ENCODE results near the gene LCE1E.

The LCE1E gene, protein sequence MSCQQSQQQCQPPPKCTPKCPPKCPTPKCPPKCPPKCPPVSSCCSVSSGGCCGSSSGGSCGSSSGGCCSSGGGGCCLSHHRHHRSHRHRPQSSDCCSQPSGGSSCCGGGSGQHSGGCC

DNA sequence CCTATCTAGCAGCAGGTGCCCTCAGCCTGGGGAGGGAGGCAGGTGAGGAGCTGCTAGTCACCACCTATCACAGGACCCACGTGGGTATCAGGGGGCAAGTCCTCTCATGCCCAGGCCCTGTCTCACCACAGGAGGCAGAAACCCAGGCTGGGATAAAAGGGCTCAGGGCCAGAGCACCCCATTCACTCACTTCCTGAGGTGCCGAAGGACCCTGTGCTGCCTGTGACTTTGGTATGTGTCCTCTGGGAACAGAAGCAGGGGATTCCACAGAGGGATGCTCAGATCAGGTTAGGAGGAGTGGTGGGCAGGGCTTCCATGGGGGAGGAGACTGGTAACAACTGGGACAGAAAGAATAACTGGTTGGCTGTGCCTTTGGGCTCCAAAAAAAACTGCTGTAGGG lies at the start of gene LCE1E:
Gene LCE1E, plus strand, starts transcription at position 181 of the 400 bp plus-strand sequence. CDS start 1,043 bp downstream, outside the sequence.
- no peaks in the 10 kb centered on the region for H3K4me1 ChIP-seq (ENCODE audit: control insufficient read depth in 5 of 5, insufficient read depth in 5 of 5, low read length in 5 of 5)
- H3K9ac ChIP-seq (ENCODE audit: low read length in 5 of 5): no peak within 1 kb of the TSS
- H3K9me3 ChIP-seq (ENCODE audit: control insufficient read depth in 5 of 5, low read length in 5 of 5): no peaks in the 10 kb centered on the region
- no peak within 1 kb of the TSS for H3K27ac ChIP-seq (ENCODE audit: low read depth, low read length)
- H3K36me3 ChIP-seq (ENCODE audit: control insufficient read depth in 5 of 5, insufficient read depth in 5 of 5, low read length in 5 of 5): no peaks in the 10 kb centered on the region
- H3K27me3 ChIP-seq (ENCODE audit: control insufficient read depth in 5 of 5, insufficient read depth in 4 of 5, low read length in 5 of 5): peaks cover 0 to 12% (median 4%) of the 10 kb centered on the region in 5 donors
- no peak within 1 kb of the TSS for H3K4me3 ChIP-seq (ENCODE audit: low read depth in 1 of 5, low read length in 5 of 5)

DNA sequence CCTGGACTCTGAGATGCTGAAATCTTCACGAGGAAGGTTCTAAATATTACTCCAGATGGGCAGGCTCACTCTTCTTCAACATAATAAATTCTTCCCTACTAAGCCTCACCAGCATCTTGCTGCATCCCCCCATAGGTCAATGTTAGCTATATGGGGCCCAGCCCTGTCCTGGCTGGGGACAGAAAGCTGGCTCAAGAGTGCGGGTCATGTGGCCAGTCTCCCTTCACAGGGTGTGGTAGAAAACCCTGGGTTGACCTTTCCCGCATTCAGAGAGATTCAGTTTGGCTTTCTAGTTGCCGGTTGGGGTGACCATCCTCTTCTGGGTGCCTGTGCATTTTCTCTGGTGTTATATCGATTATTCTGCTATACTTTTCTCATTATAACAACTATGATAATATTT lies 48.1 kb upstream of the LCE1E start:
- Histone ChIP-seq H3K27me3 (ENCODE audit: control insufficient read depth in 5 of 5, insufficient read depth in 4 of 5, low read length in 5 of 5) (peaks cover 0 to 4% (median 0%) of the 10 kb centered on the region in 5 donors), H3K36me3 (ENCODE audit: control insufficient read depth in 5 of 5, insufficient read depth in 5 of 5, low read length in 5 of 5) (no peaks in the 10 kb centered on the region), H3K4me1 (ENCODE audit: control insufficient read depth in 5 of 5, insufficient read depth in 5 of 5, low read length in 5 of 5) (no peaks in the 10 kb centered on the region), H3K27ac (ENCODE audit: low read depth, low read length) (no peak overlapping the region), H3K4me3 (ENCODE audit: low read depth in 1 of 5, low read length in 5 of 5) (no peak overlapping the region), H3K9me3 (ENCODE audit: control insufficient read depth in 5 of 5, low read length in 5 of 5) (no peaks in the 10 kb centered on the region), H3K9ac (ENCODE audit: low read length in 5 of 5) (no peak overlapping the region)

DNA sequence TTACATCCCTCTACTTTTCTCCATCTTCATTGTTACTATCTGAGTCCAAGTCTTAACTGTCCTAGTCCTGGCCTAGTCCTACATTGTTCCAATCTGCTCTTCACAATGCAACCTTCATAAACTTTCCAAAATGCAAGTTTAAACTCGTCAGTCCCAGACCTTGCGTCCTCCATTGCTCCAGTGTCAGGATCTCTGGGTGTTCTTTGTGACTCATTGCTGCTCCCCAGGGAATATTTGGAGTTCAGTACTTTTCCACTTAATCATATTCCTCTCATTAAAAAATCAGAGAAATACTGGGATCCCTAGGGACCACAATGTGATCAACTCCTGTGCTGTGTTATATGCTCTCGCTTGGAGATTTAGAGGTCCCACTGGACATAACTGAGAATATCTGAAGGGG lies 46.2 kb upstream of the LCE1E start:
- no peaks in the 10 kb centered on the region for H3K4me1 ChIP-seq (ENCODE audit: control insufficient read depth in 5 of 5, insufficient read depth in 5 of 5, low read length in 5 of 5)
- H3K4me3 ChIP-seq (ENCODE audit: low read depth in 1 of 5, low read length in 5 of 5): no peak overlapping the region
- no peak overlapping the region for H3K27ac ChIP-seq (ENCODE audit: low read depth, low read length)
- H3K9me3 ChIP-seq (ENCODE audit: control insufficient read depth in 5 of 5, low read length in 5 of 5): no peaks in the 10 kb centered on the region
- no peaks in the 10 kb centered on the region for H3K36me3 ChIP-seq (ENCODE audit: control insufficient read depth in 5 of 5, insufficient read depth in 5 of 5, low read length in 5 of 5)
- H3K27me3 ChIP-seq (ENCODE audit: control insufficient read depth in 5 of 5, insufficient read depth in 4 of 5, low read length in 5 of 5): peaks cover 0 to 4% (median 0%) of the 10 kb centered on the region in 5 donors
- no peak overlapping the region for H3K9ac ChIP-seq (ENCODE audit: low read length in 5 of 5)

DNA sequence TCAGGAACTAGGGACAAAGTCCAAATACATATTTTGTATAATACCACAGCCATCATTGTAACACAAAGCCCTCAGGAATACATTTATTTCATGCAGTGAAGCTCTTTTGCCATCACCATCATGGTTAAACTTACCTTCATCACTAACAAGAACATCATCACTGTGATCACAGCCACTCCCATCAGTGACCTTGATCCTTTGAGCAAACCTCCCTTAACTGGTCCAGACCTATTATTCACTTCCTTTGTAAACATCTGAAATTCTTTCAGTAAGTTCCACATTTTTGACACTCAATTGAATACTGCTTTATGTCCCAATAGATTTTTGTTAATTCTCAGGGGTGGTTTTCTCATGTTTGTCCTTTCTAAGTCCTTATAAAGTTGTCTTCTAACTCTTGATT lies 44.4 kb upstream of the LCE1E start:
- Histone ChIP-seq H3K9me3 (ENCODE audit: control insufficient read depth in 5 of 5, low read length in 5 of 5) (no peaks in the 10 kb centered on the region), H3K4me1 (ENCODE audit: control insufficient read depth in 5 of 5, insufficient read depth in 5 of 5, low read length in 5 of 5) (no peaks in the 10 kb centered on the region), H3K9ac (ENCODE audit: low read length in 5 of 5) (no peak overlapping the region), H3K27me3 (ENCODE audit: control insufficient read depth in 5 of 5, insufficient read depth in 4 of 5, low read length in 5 of 5) (peaks cover 0 to 4% (median 0%) of the 10 kb centered on the region in 5 donors), H3K36me3 (ENCODE audit: control insufficient read depth in 5 of 5, insufficient read depth in 5 of 5, low read length in 5 of 5) (no peaks in the 10 kb centered on the region), H3K4me3 (ENCODE audit: low read depth in 1 of 5, low read length in 5 of 5) (no peak overlapping the region), H3K27ac (ENCODE audit: low read depth, low read length) (no peak overlapping the region)

DNA sequence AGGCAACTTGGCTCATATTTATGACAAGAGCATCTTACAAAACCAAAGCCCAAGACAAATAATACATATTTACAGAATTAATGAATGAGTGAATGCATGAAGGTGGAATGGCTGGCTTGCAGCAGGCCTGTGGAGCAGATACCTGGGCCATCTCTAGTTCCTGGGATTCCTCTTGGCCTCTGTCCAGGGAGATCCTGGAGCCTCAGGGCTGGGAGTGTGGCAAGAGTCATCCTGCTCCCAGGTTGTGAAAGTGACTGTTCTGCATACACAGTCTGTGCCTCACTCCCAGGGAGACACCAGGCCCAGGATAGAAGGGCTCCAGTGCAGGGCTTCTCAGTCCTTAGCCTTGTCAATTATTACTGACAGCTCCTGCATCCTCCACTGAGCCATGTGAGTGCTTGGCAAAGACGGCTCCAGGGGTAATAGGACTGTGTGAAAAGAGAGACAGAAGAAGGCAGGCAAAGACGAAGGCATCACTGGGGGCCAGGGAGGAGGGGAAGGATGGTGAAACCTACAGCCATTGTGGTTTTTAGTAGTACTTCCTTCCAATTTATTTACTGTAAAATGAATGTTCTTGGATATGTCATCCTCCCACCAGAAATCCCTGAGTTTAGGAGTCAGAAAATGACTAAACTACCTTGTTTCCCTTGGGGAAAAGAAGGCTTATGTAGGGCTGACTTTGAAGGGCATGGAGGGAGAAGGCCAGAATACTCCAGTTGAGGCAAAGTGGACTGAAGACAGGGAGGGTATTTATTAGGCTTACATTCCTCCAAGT lies 42.5 kb upstream of the LCE1E start:
- no peaks in the 10 kb centered on the region for H3K36me3 ChIP-seq (ENCODE audit: control insufficient read depth in 5 of 5, insufficient read depth in 5 of 5, low read length in 5 of 5)
- H3K9ac ChIP-seq (ENCODE audit: low read length in 5 of 5): no peak overlapping the region
- H3K4me3 ChIP-seq (ENCODE audit: low read depth in 1 of 5, low read length in 5 of 5): no peak overlapping the region
- H3K27me3 ChIP-seq (ENCODE audit: control insufficient read depth in 5 of 5, insufficient read depth in 4 of 5, low read length in 5 of 5): peaks cover 0 to 4% (median 0%) of the 10 kb centered on the region in 5 donors
- no peak overlapping the region for H3K27ac ChIP-seq (ENCODE audit: low read depth, low read length)
- H3K4me1 ChIP-seq (ENCODE audit: control insufficient read depth in 5 of 5, insufficient read depth in 5 of 5, low read length in 5 of 5): no peaks in the 10 kb centered on the region
- H3K9me3 ChIP-seq (ENCODE audit: control insufficient read depth in 5 of 5, low read length in 5 of 5): no peaks in the 10 kb centered on the region

DNA sequence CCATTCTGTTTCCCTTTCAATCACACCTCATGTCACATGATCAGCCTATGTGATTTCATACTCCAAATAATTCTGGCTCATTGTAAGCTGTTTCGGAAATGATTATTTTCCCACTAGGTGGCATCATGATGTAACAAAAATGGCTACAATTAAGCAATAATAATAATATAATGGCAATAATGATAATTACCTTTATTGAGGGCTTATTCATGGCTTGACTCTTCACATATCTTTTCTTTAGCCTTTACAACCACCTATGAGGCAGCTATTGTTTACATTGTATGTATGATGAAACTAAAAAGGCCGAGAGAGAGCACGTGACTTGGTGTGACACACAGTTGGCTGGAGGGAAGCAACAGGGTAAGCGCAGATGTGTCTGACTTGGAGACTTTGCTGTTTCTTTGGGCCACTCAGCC lies 40.8 kb upstream of the LCE1E start:
- H3K4me3 ChIP-seq (ENCODE audit: low read depth in 1 of 5, low read length in 5 of 5): no peak overlapping the region
- H3K9ac ChIP-seq (ENCODE audit: low read length in 5 of 5): no peak overlapping the region
- H3K27me3 ChIP-seq (ENCODE audit: control insufficient read depth in 5 of 5, insufficient read depth in 4 of 5, low read length in 5 of 5): peaks cover 0 to 4% (median 0%) of the 10 kb centered on the region in 5 donors
- no peak overlapping the region for H3K27ac ChIP-seq (ENCODE audit: low read depth, low read length)
- no peaks in the 10 kb centered on the region for H3K4me1 ChIP-seq (ENCODE audit: control insufficient read depth in 5 of 5, insufficient read depth in 5 of 5, low read length in 5 of 5)
- H3K36me3 ChIP-seq (ENCODE audit: control insufficient read depth in 5 of 5, insufficient read depth in 5 of 5, low read length in 5 of 5): no peaks in the 10 kb centered on the region
- H3K9me3 ChIP-seq (ENCODE audit: control insufficient read depth in 5 of 5, low read length in 5 of 5): no peaks in the 10 kb centered on the region

DNA sequence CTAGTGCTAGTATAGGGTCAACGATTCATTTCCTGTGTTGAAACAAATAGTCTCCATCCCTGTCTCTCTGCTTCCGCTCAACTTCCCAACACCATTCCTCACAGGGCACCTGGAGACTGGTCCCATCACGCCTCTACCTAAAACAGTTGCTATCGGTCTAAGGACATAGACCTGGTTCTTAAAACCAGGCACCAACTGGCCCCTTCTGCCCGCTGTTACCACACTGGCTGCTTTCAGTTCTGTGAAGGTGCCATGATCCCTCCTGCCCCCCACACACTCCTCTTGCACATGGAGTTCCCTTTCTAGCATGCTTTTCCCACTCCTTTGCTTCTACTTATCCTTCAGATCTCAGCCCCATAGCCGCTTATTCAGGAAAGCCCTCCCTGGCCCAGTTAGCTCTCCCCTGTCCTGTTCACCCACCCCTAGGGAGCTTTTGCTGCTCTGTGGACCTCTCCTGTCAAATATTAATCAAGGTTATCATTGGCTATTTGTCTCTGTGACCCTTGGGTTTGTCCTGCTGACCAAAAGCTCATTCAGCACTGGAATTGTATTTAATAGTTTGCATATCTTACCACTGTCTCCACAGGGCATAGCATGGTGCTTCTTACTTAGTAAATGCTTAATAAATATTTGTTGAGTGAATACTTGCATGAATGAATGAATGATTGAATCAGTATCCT lies 40.2 kb upstream of the LCE1E start:
- no peaks in the 10 kb centered on the region for H3K9me3 ChIP-seq (ENCODE audit: control insufficient read depth in 5 of 5, low read length in 5 of 5)
- H3K27ac ChIP-seq (ENCODE audit: low read depth, low read length): no peak overlapping the region
- H3K27me3 ChIP-seq (ENCODE audit: control insufficient read depth in 5 of 5, insufficient read depth in 4 of 5, low read length in 5 of 5): peaks cover 0 to 4% (median 0%) of the 10 kb centered on the region in 5 donors
- H3K4me1 ChIP-seq (ENCODE audit: control insufficient read depth in 5 of 5, insufficient read depth in 5 of 5, low read length in 5 of 5): no peaks in the 10 kb centered on the region
- no peaks in the 10 kb centered on the region for H3K36me3 ChIP-seq (ENCODE audit: control insufficient read depth in 5 of 5, insufficient read depth in 5 of 5, low read length in 5 of 5)
- H3K4me3 ChIP-seq (ENCODE audit: low read depth in 1 of 5, low read length in 5 of 5): no peak overlapping the region
- H3K9ac ChIP-seq (ENCODE audit: low read length in 5 of 5): no peak overlapping the region

GRCh38 chr1:152747831-152748230 lies 38.2 kb upstream of the LCE1E start:
- no peaks in the 10 kb centered on the region for H3K9me3 ChIP-seq (ENCODE audit: control insufficient read depth in 5 of 5, low read length in 5 of 5)
- no peaks in the 10 kb centered on the region for H3K4me1 ChIP-seq (ENCODE audit: control insufficient read depth in 5 of 5, insufficient read depth in 5 of 5, low read length in 5 of 5)
- no peak overlapping the region for H3K4me3 ChIP-seq (ENCODE audit: low read depth in 1 of 5, low read length in 5 of 5)
- no peak overlapping the region for H3K27ac ChIP-seq (ENCODE audit: low read depth, low read length)
- no peak overlapping the region for H3K9ac ChIP-seq (ENCODE audit: low read length in 5 of 5)
- no peaks in the 10 kb centered on the region for H3K36me3 ChIP-seq (ENCODE audit: control insufficient read depth in 5 of 5, insufficient read depth in 5 of 5, low read length in 5 of 5)
- peaks cover 0 to 4% (median 0%) of the 10 kb centered on the region in 5 donors for H3K27me3 ChIP-seq (ENCODE audit: control insufficient read depth in 5 of 5, insufficient read depth in 4 of 5, low read length in 5 of 5)

- Histone ChIP-seq H3K9ac (ENCODE audit: low read length in 5 of 5) (no peak overlapping the region), H3K27ac (ENCODE audit: low read depth, low read length) (no peak overlapping the region), H3K4me1 (ENCODE audit: control insufficient read depth in 5 of 5, insufficient read depth in 5 of 5, low read length in 5 of 5) (no peaks in the 10 kb centered on the region), H3K9me3 (ENCODE audit: control insufficient read depth in 5 of 5, low read length in 5 of 5) (no peaks in the 10 kb centered on the region), H3K36me3 (ENCODE audit: control insufficient read depth in 5 of 5, insufficient read depth in 5 of 5, low read length in 5 of 5) (no peaks in the 10 kb centered on the region), H3K27me3 (ENCODE audit: control insufficient read depth in 5 of 5, insufficient read depth in 4 of 5, low read length in 5 of 5) (peaks cover 0 to 3% (median 0%) of the 10 kb centered on the region in 5 donors), H3K4me3 (ENCODE audit: low read depth in 1 of 5, low read length in 5 of 5) (no peak overlapping the region)
These were observed 33.8 kb upstream of the LCE1E start for GRCh38 chr1:152752225-152752624.

DNA sequence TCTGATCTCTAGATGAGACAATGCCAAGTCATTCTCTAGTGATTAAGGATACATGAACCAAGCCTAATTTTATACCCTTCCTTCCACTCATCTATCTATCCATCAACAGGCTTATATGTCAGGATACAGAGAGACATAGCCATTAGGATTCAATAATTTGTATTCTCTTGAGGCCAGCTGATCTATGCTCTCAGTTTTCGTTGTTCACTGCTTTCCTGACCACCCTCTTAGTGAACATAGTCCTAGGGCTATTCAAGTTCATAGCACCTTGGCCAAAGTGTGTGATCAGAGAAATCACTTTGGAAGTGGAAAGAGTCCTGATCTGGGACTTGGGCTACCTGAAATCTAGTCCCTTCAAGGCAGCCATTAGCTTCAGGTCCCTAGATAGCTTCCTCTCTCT lies 32.5 kb upstream of the LCE1E start:
- Histone ChIP-seq H3K36me3 (ENCODE audit: control insufficient read depth in 5 of 5, insufficient read depth in 5 of 5, low read length in 5 of 5) (no peaks in the 10 kb centered on the region), H3K27ac (ENCODE audit: low read depth, low read length) (no peak overlapping the region), H3K9me3 (ENCODE audit: control insufficient read depth in 5 of 5, low read length in 5 of 5) (no peaks in the 10 kb centered on the region), H3K4me3 (ENCODE audit: low read depth in 1 of 5, low read length in 5 of 5) (no peak overlapping the region), H3K27me3 (ENCODE audit: control insufficient read depth in 5 of 5, insufficient read depth in 4 of 5, low read length in 5 of 5) (peaks cover 0 to 4% (median 0%) of the 10 kb centered on the region in 5 donors), H3K4me1 (ENCODE audit: control insufficient read depth in 5 of 5, insufficient read depth in 5 of 5, low read length in 5 of 5) (no peaks in the 10 kb centered on the region), H3K9ac (ENCODE audit: low read length in 5 of 5) (no peak overlapping the region)
